Lower leg skin (tissue), 4 donors: ENCODE results near the gene ITGA11. TPM values are rescaled to one million over a fixed set of nuclear protein-coding genes. Genes with fewer than 3 reads are reported as not detected.
A peak's percentile ranks its signal among the peaks of the same experiment; 100 is the strongest.

Source experiments
- DNase-seq, 2 donors: peaks; one replicate each; pipeline ENCODE4 v3.0.0-alpha.2; 2019; ENCODE audit warnings: low spot score in 2 of 2
- H3K4me3 ChIP-seq: fragments of 200-600 bp; sonication (generic); 2 replicates; pipeline ENCODE4 v1.5.1; 2017; ENCODE audit warnings: mild to moderate bottlenecking, low read depth; ENCODE audit not compliant: poor library complexity, severe bottlenecking
- CTCF ChIP-seq, 3 donors: fragments of 450-650 bp; IDR thresholded peaks; one replicate each; pipeline ENCODE4 v1.5.1; 2016; ENCODE audit warnings: antibody characterized with exemption in 3 of 3, mild to moderate bottlenecking in 3 of 3, moderate library complexity in 2 of 3
- POLR2A ChIP-seq, 2 donors: fragments of 450-650 bp; IDR thresholded peaks; one replicate each; pipeline ENCODE4 v1.6.1; 2016 to 2017; ENCODE audit warnings: antibody characterized with exemption in 2 of 2, mild to moderate bottlenecking in 1 of 2, moderate library complexity in 1 of 2
- WGBS, 2 donors: methylation state at CpG; one replicate each; pipeline ENCODE4 v1.1.5; 2018; 5-methylcytosine and 5-hydroxymethylcytosine counted together
- intact Hi-C: fragments of 100-400 bp; cut with DNase I; formaldehyde crosslinking; loops from one replicate; pipeline ENCODE4 v1.15.0; 2023; ENCODE audit warnings: low total_unique reads
- total RNA-seq, 4 donors: library from RNA; depleted of rRNA; stranded (reverse); fragments of >200 nt; gene quantifications; one replicate each; pipeline ENCODE4 v1.1.0, GENCODE V29; 2016

ITGA11 gene
- total RNA-seq, 4 donors from 2014 or later = 0.51 to 3.5 (median 2.0) TPM

- H3K4me3 ChIP-seq = no peak overlapping the region
- 82 to 85% methylated on average over 8 of the region's 8 CpGs for WGBS, 2 donors
- peak in 1 of 2 donors; percentile 50 for DNase-seq
- intact Hi-C loops = no loop called here
- no peak for TF ChIP-seq POLR2A (IDR thresholded peaks at IDR 0.05)
- TF ChIP-seq CTCF (IDR thresholded peaks at IDR 0.05) = no peak
Measured at GRCh38 chr15:68403161-68403941, 28.6 kb downstream of the ITGA11 start.

GRCh38 chr15:68402432-68403160 is 29.4 kb downstream of the ITGA11 start:
- intact Hi-C loops = no loop called here
- no peak for TF ChIP-seq CTCF (IDR thresholded peaks at IDR 0.05)
- TF ChIP-seq POLR2A (IDR thresholded peaks at IDR 0.05) = no peak
- no peak overlapping the region for H3K4me3 ChIP-seq
- 91 to 94% methylated on average over 9 of the region's 9 CpGs for WGBS, 2 donors
- DNase-seq = peak in 1 of 2 donors; percentile 77

GRCh38 chr15:68401496-68402431 is 30.2 kb downstream of the ITGA11 start:
- no peak for TF ChIP-seq POLR2A (IDR thresholded peaks at IDR 0.05)
- no peak for TF ChIP-seq CTCF (IDR thresholded peaks at IDR 0.05)
- intact Hi-C loops = no loop called here
- 83% methylated on average over 10 of the region's 11 CpGs for WGBS, 2 donors
- peak in 1 of 2 donors; percentile 49 for DNase-seq
- H3K4me3 ChIP-seq = no peak overlapping the region

GRCh38 chr15:68400066-68400456 is 31.9 kb downstream of the ITGA11 start:
- DNase-seq = no peak
- TF ChIP-seq POLR2A (IDR thresholded peaks at IDR 0.05) = no peak
- TF ChIP-seq CTCF (IDR thresholded peaks at IDR 0.05) = no peak
- intact Hi-C loops = no loop called here
- no peak overlapping the region for H3K4me3 ChIP-seq
- 89 to 91% methylated on average over 1 of the region's 1 CpG for WGBS, 2 donors
